Keratinocyte (primary cell): ENCODE data around the gene LRP1B. TPM values are rescaled to one million over a fixed set of nuclear protein-coding genes. Genes with fewer than 3 reads are reported as not detected.

Source experiments
- DNase-seq: peaks from one replicate; pipeline ENCODE4 v3.0.0-alpha.2; 2011; ENCODE audit warnings: low read depth, missing footprints, low spot score
- FAIRE-seq: peaks from 2 replicates; lab custom pipeline; 2011; peaks lifted over from hg19 to GRCh38; lab: Jason Lieb, UNC
- H2AFZ ChIP-seq: 2 replicates; pipeline ENCODE4 v1.6.0; 2012; ENCODE audit warnings: low read length, control low read depth, inconsistent platforms; ENCODE audit not compliant: control insufficient read depth
- H3K27ac ChIP-seq: 2 replicates; pipeline ENCODE4 v1.5.1; 2011; ENCODE audit warnings: low read length; ENCODE audit not compliant: control insufficient read depth, insufficient read depth
- H3K27me3 ChIP-seq: 3 replicates; pipeline ENCODE4 v1.6.0; 2011; ENCODE audit warnings: low read length; ENCODE audit not compliant: control insufficient read depth, insufficient read depth; ENCODE audit errors: extremely low read depth
- H3K36me3 ChIP-seq, 2 experiments: 2 replicates in 1 of 2; 3 replicates in 1 of 2; pipeline ENCODE4 v1.5.1; 2011; ENCODE audit warnings: low read length in 2 of 2, mild to moderate bottlenecking in 1 of 2; ENCODE audit not compliant: control insufficient read depth in 2 of 2, insufficient read depth in 2 of 2; ENCODE audit errors: extremely low read depth in 1 of 2
- H3K4me1 ChIP-seq: 3 replicates; pipeline ENCODE4 v1.5.1; 2011; ENCODE audit warnings: low read length; ENCODE audit not compliant: control insufficient read depth, insufficient read depth; ENCODE audit errors: extremely low read depth
- H3K4me2 ChIP-seq: 3 replicates; pipeline ENCODE4 v1.6.0; 2011; ENCODE audit warnings: low read depth, low read length; ENCODE audit not compliant: control insufficient read depth, insufficient read depth; ENCODE audit errors: extremely low read depth
- H3K4me3 ChIP-seq, 3 experiments: fragments of 200-600 bp in 1 of 3; sonication (generic) in 1 of 3; 2 replicates in 2 of 3; 3 replicates in 1 of 3; pipeline ENCODE4 v1.5.1; 2011 to 2016; ENCODE audit warnings: low read length in 3 of 3, mild to moderate bottlenecking in 3 of 3, control low read depth in 2 of 3, inconsistent platforms in 1 of 3, low read depth in 1 of 3, mixed read lengths in 1 of 3, mixed run types in 1 of 3, moderate library complexity in 1 of 3; ENCODE audit not compliant: control insufficient read depth in 2 of 3, insufficient read depth in 2 of 3; ENCODE audit errors: extremely low read depth in 1 of 3
- H3K79me2 ChIP-seq: 2 replicates; pipeline ENCODE4 v1.6.0; 2012; ENCODE audit warnings: low read length; ENCODE audit not compliant: control insufficient read depth, insufficient read depth
- H3K9ac ChIP-seq: 3 replicates; pipeline ENCODE4 v1.6.0; 2011; ENCODE audit warnings: low read length; ENCODE audit not compliant: control insufficient read depth, insufficient read depth; ENCODE audit errors: extremely low read depth
- H3K9me1 ChIP-seq: 3 replicates; pipeline ENCODE4 v1.6.0; 2011; ENCODE audit warnings: low read length; ENCODE audit not compliant: control insufficient read depth, insufficient read depth; ENCODE audit errors: extremely low read depth
- H3K9me3 ChIP-seq: 2 replicates; pipeline ENCODE4 v1.5.1; 2012; ENCODE audit warnings: low read depth, low read length; ENCODE audit not compliant: control insufficient read depth
- H4K20me1 ChIP-seq: 3 replicates; pipeline ENCODE4 v1.6.0; 2011; ENCODE audit warnings: low read length; ENCODE audit not compliant: control insufficient read depth, insufficient read depth; ENCODE audit errors: extremely low read depth
- EZH2 ChIP-seq: IDR thresholded peaks from one replicate; pipeline ENCODE4 v1.6.1; 2012; ENCODE audit warnings: inconsistent platforms, mild to moderate bottlenecking, low read length, moderate library complexity
- dilution Hi-C: fragments of 300-500 bp; cut with MboI; formaldehyde crosslinking; loops from one replicate; pipeline ENCODE4 v1.7.0; 2020; ENCODE audit warnings: low sequenced_read_pairs; ENCODE audit not compliant: extremely low pct_ligation_motif_present
- polyA plus RNA-seq, 5 experiments: library from polyadenylated mRNA; depleted of rRNA in 3 of 5; stranded (reverse) in 3 of 5; stranded (forward) in 1 of 5; unstranded in 1 of 5; fragments of >200 nt; gene quantifications; 1 replicate in 1 of 5; 2 replicates in 3 of 5; 3 replicates in 1 of 5; pipeline versions ENCODE4 v1.2.1 to v1.2.3, GENCODE V29; 2011 to 2012; ENCODE audit warnings: missing spikeins in 2 of 5, low read depth in 1 of 5, low replicate concordance in 1 of 5
- TF ChIP-seq, protein P1 (sequence below), 3 experiments: IDR thresholded peaks in 1 of 3; conservative IDR thresholded peaks in 1 of 3; optimal IDR thresholded peaks in 1 of 3; 2 replicates in 2 of 3; 3 replicates in 1 of 3; pipeline versions ENCODE3 to v1.5.1; 2011; ENCODE audit warnings: low read length in 3 of 3, mild to moderate bottlenecking in 3 of 3, moderate library complexity in 2 of 3, control low read depth in 1 of 3, inconsistent platforms in 1 of 3; ENCODE audit not compliant: insufficient read depth in 2 of 3; ENCODE audit errors: extremely low read depth in 1 of 3

LRP1B gene
- polyA plus RNA-seq, 1 donor (not counting 4 experiments of a cell fraction or from before 2014, with no cell fraction given), result not detected

DNA sequence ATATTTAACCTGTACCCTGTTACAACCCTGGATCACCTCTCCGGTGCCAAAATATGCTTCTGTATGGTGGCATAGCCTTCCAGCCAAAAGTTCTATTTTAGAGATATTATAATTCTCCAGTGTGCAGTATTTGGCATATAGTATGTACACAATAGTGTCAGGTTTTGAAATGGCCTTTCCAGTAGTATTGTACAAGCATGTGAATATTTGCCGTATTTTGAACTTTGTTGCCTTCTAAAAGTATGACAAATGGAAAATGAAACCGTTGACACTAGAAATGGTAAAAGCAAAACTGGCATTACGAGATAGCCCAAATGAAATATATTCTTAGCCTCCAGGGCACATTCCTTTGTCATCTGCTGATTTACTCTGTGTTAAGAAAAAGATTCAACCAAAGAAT lies 431.2 kb downstream of the LRP1B start:
- Histone ChIP-seq H3K4me1 (no peaks in the 10 kb centered on the region), H3K9me1 (no peaks in the 10 kb centered on the region), H3K4me2 (no peak overlapping the region), H4K20me1 (no peaks in the 10 kb centered on the region), H3K27ac (no peak overlapping the region), H3K9ac (no peak overlapping the region), H3K36me3 (no peaks in the 10 kb centered on the region), H2AFZ (no peak overlapping the region), H3K9me3 (no peaks in the 10 kb centered on the region), H3K4me3 (no peak overlapping the region), H3K79me2 (no peaks in the 10 kb centered on the region), H3K27me3 (no peaks in the 10 kb centered on the region)
- TF ChIP-seq, protein P1, sequence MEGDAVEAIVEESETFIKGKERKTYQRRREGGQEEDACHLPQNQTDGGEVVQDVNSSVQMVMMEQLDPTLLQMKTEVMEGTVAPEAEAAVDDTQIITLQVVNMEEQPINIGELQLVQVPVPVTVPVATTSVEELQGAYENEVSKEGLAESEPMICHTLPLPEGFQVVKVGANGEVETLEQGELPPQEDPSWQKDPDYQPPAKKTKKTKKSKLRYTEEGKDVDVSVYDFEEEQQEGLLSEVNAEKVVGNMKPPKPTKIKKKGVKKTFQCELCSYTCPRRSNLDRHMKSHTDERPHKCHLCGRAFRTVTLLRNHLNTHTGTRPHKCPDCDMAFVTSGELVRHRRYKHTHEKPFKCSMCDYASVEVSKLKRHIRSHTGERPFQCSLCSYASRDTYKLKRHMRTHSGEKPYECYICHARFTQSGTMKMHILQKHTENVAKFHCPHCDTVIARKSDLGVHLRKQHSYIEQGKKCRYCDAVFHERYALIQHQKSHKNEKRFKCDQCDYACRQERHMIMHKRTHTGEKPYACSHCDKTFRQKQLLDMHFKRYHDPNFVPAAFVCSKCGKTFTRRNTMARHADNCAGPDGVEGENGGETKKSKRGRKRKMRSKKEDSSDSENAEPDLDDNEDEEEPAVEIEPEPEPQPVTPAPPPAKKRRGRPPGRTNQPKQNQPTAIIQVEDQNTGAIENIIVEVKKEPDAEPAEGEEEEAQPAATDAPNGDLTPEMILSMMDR (optimal IDR thresholded peaks at IDR 0.05 in 1 of 3, IDR thresholded peaks at IDR 0.05 in 1 of 3, conservative IDR thresholded peaks at IDR 0.05 in 1 of 3; ENCODE audit: extremely low read depth in 1 of 3, insufficient read depth in 2 of 3, low read length in 3 of 3), result no peak
- TF ChIP-seq EZH2, result no peak
- dilution Hi-C loops, result no loop called here
- FAIRE-seq (no peak), DNase-seq (no peak)

DNA sequence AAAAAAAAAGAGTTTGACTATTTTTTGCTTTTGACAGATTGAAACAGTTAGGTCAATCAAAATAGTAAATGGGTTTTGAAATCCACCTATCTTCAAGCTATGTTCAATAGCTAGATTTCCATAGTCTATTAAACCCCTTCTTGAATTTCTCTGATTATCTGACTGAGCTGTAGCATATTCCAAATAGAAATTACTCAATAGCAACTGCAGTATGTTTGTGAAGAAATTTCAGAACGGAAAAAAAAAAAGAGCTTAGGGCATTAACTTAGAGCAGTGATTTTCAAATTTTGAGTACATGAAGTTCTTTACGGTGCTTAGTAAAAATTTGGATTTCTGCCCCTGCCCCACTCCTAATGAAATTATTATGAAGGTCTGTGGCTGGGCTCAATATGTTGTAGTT lies 432.3 kb downstream of the LRP1B start:
- Histone ChIP-seq H4K20me1 (no peaks in the 10 kb centered on the region), H3K4me1 (no peaks in the 10 kb centered on the region), H3K9ac (no peak overlapping the region), H3K27me3 (no peaks in the 10 kb centered on the region), H2AFZ (no peak overlapping the region), H3K4me3 (no peak overlapping the region), H3K9me1 (no peaks in the 10 kb centered on the region), H3K9me3 (no peaks in the 10 kb centered on the region), H3K36me3 (no peaks in the 10 kb centered on the region), H3K79me2 (no peaks in the 10 kb centered on the region), H3K4me2 (no peak overlapping the region), H3K27ac (no peak overlapping the region)
- DNase-seq (no peak), FAIRE-seq (no peak)
- dilution Hi-C loops, result no loop called here
- TF ChIP-seq, protein P1 (optimal IDR thresholded peaks at IDR 0.05 in 1 of 3, IDR thresholded peaks at IDR 0.05 in 1 of 3, conservative IDR thresholded peaks at IDR 0.05 in 1 of 3; ENCODE audit: extremely low read depth in 1 of 3, insufficient read depth in 2 of 3, low read length in 3 of 3), result no peak
- no peak for TF ChIP-seq EZH2
